ENCODE results near the gene KCNMB1.

- TF ChIP-seq CTCF (conservative IDR thresholded peaks at IDR 0.05; ENCODE audit: low read length): no peak
- no peak for TF ChIP-seq EZH2phosphoT487 (IDR thresholded peaks at IDR 0.05; ENCODE audit: borderline replicate concordance)
Observed at GRCh38 chr5:170365011-170365410, 24.2 kb downstream of the KCNMB1 start.

Measured in Loucy (cell line).